KOPT-K1 (cell line): ENCODE measurements around the gene BTBD19.
"Not testable (repeated sequence)": the region's sequence is repeated elsewhere in the genome, so short reads cannot be mapped to it uniquely, and the experiment has no call there.

Experiments used
- H3K27ac ChIP-seq: fragments of 200-600 bp; sonication (generic); 2 replicates; pipeline ENCODE4 v1.5.1; 2016; ENCODE audit warnings: antibody characterized with exemption, mild to moderate bottlenecking, low read depth, low read length; ENCODE audit not compliant: poor library complexity, severe bottlenecking
- H3K36me3 ChIP-seq: fragments of 200-600 bp; sonication (generic); 2 replicates; pipeline ENCODE4 v1.5.1; 2017; ENCODE audit warnings: antibody characterized with exemption, mild to moderate bottlenecking, low read length, moderate library complexity; ENCODE audit not compliant: insufficient read depth
- H3K9me3 ChIP-seq: fragments of 200-600 bp; sonication (generic); 2 replicates; pipeline ENCODE4 v1.5.1; 2017; ENCODE audit warnings: antibody characterized with exemption, low read length, mild to moderate bottlenecking; ENCODE audit not compliant: insufficient read depth, poor library complexity, severe bottlenecking

Gene BTBD19

DNA sequence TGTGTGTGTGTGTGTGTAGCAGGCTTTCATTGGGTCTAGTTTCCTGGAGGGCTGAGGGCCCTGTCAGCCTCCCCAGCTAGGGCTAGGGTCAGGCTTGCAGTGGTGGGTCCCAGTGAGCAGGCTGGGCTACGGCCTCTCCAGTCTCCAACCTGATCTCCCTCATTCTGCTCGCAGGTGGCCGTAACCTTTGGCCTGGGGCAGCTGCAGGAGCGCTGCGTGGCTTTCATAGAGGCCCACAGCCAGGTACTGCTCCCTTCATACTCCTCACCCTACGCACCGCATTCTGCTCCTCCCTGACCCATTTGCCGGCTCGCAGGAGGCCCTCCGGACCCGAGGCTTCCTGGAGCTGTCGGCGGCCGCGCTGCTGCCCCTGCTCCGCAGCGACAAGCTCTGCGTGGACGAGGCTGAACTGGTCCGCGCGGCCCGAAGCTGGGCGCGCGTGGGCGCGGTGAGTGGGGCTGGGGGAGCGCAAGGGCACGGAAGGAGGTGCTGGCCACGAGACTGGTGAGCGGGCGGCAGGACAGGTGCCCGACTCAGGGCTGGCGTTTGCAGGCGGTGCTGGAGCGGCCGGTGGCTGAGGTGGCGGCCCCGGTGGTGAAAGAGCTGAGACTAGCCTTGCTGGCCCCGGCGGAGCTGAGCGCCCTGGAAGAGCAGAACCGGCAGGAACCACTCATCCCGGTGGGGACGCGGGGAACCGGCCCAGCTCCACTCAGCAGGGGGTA is 4.7 kb downstream of the BTBD19 start:
- Histone ChIP-seq H3K36me3 (no peaks in the 10 kb centered on the region), H3K9me3 (no peaks in the 10 kb centered on the region), H3K27ac (peak overlapping the region; percentile 77)

- H3K36me3 ChIP-seq, H3K9me3 ChIP-seq, H3K27ac ChIP-seq: not testable (repeated sequence)
Observed at GRCh38 chr1:44815926-44816325, 7.6 kb downstream of the BTBD19 start.

GRCh38 chr1:44817307-44817706 is 9.0 kb downstream of the BTBD19 start:
- Histone ChIP-seq H3K9me3 (no peaks in the 10 kb centered on the region), H3K36me3 (no peaks in the 10 kb centered on the region), H3K27ac (no peak overlapping the region)

DNA sequence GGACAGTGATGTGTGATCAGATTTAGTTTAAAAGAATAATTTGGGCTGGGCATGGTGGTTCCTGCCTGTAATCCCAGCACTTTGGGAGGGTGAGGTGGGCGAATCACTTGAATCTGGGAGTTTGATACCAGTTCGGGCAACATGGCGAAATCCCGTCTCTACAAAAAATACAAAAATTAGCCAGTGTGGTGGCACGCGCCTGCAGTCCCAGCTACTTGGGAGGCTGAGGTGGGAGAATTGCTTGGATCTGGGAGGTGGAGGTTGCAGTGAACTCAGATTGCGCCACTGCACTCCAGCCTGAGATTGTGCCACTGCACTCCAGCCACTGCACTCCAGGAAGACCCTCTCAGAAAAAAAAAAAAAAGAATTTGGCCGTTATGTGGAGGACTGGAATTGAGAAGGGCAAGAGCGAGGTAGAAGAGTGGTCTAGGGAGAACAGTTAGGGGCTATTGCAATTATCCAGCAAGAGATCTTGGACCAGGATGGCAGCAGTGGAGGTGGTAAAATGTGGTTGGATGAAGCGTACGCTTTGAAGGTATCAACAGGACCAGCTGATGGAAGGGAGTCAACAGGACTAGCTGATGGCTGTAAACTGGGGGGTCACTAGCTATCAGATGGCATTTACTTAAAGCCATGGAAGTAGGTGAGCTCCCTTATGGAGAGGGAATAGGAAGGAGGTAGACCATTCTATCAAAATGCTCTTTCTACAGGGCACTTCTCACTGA is 9.6 kb downstream of the BTBD19 start:
- Histone ChIP-seq H3K9me3 (no peaks in the 10 kb centered on the region), H3K36me3 (no peaks in the 10 kb centered on the region), H3K27ac (no peak overlapping the region)

DNA sequence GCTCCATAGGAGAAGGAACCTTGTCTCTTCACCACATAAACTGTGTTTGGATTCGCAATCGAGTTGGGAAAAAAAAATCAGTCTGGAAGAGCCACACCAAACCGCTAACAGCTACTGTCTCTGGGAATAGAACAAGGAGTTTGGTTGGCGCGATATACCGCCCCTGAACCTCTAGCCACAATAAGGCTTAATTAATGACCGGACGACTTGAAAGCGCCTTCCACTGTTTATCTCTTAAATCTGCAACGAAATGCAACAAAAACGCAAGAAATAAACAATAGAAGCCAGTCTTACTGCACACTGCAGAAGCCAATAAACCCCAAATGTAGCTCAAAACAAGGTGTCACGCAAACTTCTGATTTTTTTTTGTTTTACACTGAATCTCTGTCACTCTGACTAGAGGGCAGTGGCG is 10.9 kb downstream of the BTBD19 start:
- Histone ChIP-seq H3K9me3 (no peaks in the 10 kb centered on the region), H3K36me3 (no peaks in the 10 kb centered on the region), H3K27ac (peak overlapping the region; percentile 99)

- H3K36me3 ChIP-seq, result no peaks in the 10 kb centered on the region
- peak overlapping the region; percentile 99 for H3K27ac ChIP-seq
- no peaks in the 10 kb centered on the region for H3K9me3 ChIP-seq
Observed at GRCh38 chr1:44819608-44820327, 11.4 kb downstream of the BTBD19 start.

GRCh38 chr1:44820328-44821239 is 12.3 kb downstream of the BTBD19 start:
- no peaks in the 10 kb centered on the region for H3K9me3 ChIP-seq
- no peaks in the 10 kb centered on the region for H3K36me3 ChIP-seq
- H3K27ac ChIP-seq, result peak overlapping the region; percentile 99

DNA sequence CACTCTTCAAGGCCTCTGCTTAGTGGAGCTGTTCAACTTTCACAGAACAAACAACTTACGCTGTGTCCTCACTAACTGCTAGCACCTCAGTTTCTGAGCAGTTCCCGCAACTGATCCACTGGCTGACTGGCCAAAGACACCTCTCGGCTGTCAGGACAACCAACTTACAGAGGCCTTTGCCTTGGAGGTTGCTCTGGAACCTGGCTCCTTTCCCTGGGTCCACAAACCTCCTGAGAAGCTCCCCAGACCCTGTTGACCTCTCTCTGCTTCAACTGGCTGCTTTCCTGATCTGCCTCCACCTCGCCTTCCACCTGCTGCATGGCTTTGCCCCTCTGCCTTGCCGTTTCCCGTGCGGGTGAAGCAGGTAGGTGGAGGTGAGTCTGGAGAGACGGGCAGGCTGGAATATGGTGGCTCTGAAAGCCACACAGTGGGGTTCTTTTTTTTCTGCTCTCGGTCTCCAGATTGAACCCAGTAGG is 13.0 kb downstream of the BTBD19 start:
- Histone ChIP-seq H3K9me3 (no peaks in the 10 kb centered on the region), H3K36me3 (no peaks in the 10 kb centered on the region), H3K27ac (no peak overlapping the region)

DNA sequence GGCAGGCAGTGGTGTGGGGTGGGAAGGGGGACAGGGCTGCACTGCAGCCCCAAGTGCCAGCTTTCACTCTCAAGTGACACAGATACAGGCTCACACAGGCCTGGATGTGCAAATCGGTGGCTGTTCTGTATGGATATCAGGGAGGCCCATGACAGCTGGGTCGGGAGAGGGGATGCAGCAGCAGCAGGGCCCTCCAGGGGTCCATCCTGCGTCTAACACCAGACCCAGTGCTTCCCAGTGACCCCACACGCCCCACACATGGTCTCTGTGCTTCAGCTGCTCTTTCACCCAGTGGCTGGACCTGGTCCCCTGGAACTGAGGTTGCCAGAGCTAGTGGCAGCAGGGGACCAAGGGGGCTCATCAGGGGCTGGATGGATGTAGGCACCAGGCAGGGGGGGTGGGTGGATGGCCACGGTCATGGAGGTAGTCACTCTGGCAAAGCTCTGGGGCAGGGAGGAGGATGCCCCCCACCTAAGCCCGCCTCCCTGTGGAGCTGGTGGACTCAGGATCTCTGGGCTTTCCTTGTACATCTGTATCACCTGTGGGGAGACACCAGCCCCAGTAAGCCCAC is 13.9 kb downstream of the BTBD19 start:
- H3K9me3 ChIP-seq, result no peaks in the 10 kb centered on the region
- no peak overlapping the region for H3K27ac ChIP-seq
- H3K36me3 ChIP-seq, result no peaks in the 10 kb centered on the region

GRCh38 chr1:44822981-44823451 is 14.7 kb downstream of the BTBD19 start:
- Histone ChIP-seq H3K36me3 (no peaks in the 10 kb centered on the region), H3K9me3 (no peaks in the 10 kb centered on the region), H3K27ac (no peak overlapping the region)

DNA sequence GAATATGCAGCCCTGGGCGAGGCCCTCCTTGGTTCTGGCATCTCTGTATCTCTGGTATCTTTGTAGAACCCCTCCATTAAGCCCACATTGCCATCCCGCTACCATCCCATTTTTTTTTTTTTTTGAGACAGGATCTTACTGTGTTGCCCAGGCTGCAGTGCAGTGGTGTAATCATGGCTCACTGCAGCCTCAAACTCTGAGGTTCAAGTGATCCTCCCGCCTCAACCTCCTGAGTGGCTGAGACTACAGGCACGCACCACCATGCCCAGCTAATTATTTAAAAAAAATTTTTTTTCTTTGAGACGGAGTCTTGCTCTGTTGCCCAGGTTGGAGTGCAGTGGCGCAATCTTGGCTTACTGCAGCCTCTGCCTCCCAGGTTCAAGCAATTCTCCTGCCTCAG is 16.1 kb downstream of the BTBD19 start:
- not testable (repeated sequence) for H3K27ac ChIP-seq, H3K36me3 ChIP-seq, H3K9me3 ChIP-seq

DNA sequence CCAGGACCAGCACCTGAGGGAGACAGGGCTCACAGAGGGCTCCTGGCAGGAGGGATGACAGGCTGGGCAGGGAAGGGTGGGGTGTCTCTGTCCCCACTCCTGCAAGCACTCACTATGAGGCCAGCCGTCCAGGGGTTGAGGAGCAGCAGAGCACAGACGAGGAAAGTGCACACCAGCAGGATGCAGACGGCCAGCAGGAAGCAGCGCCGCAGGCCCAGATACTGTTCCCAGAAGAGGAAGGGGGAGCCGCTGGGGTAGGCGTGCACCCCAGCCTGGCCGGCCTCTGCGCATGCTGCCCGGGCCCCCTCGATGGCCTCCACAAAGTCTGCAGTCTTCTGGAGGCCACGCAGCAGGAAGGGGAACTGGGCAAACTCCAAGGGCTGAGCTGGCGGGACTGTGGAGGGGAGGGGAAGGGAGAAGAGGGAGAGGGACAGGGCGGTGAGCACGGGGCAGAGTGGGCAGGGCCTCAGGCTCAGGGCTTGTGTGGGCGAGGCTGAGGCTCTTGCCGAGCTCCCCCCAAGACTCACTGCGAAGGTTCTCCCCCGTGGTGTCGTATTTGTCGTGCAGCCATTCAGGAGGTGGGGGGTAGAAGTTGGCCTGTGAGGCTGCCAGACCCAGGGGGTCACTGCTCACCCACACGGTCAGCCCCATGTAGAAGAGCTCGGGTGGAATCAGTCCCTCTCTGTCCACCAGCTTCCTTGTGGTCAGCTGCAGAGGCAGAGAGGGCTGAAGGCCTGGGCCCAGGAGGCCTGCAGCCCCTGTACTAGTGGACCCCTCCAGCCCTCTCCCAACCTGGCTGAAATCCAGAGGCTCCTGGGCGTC is 18.3 kb downstream of the BTBD19 start:
- Histone ChIP-seq H3K27ac (no peak overlapping the region), H3K36me3 (no peaks in the 10 kb centered on the region), H3K9me3 (no peaks in the 10 kb centered on the region)

DNA sequence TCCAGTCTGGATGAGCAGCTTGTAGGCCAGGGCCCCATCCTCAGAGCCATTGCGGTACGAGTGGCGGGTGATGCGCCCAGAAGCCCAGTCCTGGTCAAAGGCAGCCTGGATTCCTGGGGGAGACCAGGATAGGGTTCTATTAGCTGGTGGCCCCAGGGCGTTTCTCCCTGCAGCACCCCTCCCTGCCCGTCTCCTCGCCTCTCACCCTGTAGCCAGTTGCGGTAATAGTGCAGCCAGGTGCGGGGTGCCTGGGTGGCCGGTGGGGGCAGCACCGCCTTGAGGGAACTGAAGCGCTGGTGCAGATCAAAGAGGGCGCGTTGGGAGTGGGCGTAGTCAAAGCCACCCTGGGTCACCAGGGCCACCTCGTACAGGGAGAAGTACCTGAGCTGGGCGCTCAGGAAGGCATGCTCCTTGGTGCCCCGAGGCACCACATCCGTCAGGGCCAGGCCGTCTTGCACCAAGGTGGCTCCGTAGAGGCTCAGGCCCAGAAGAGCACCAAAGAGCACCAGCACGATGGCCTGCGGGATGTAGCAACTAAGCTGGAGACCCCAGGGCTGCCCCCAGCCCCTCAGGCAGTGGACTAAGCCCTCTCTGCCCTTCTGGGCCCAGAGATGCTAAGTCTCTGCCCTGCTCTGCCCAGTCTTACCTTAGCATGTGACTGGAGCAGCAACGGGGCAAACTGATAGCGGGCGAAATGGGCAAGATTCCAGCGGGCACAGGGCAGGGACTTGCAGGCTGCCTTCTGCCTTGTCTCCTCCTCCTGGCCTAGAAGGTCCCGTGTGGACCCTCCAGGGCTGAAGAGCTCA is 19.1 kb downstream of the BTBD19 start:
- Histone ChIP-seq H3K36me3 (no peaks in the 10 kb centered on the region), H3K27ac (no peak overlapping the region), H3K9me3 (no peaks in the 10 kb centered on the region)
